ENCODE measurements around the gene LARGE1.

LARGE1 gene

DNA sequence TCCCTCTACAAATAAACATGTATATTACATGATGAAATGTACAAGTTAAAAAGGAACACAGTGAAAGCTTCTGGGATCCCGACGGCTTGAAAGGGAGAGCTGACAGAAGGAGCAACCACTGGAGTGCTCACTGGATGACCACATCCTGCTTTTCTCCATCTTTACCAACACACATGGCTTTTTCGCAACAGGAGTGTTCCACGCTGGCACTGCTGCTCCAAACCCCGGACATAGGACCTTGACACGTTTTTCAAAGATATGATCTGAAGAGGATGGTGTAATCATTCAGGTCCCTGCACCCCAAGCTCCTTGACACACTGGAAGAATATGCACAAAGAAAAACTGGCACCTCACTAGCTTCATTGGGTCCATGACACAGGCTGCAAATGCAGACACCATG lies 121.9 kb downstream of the LARGE1 start:
- TF ChIP-seq, protein P1, sequence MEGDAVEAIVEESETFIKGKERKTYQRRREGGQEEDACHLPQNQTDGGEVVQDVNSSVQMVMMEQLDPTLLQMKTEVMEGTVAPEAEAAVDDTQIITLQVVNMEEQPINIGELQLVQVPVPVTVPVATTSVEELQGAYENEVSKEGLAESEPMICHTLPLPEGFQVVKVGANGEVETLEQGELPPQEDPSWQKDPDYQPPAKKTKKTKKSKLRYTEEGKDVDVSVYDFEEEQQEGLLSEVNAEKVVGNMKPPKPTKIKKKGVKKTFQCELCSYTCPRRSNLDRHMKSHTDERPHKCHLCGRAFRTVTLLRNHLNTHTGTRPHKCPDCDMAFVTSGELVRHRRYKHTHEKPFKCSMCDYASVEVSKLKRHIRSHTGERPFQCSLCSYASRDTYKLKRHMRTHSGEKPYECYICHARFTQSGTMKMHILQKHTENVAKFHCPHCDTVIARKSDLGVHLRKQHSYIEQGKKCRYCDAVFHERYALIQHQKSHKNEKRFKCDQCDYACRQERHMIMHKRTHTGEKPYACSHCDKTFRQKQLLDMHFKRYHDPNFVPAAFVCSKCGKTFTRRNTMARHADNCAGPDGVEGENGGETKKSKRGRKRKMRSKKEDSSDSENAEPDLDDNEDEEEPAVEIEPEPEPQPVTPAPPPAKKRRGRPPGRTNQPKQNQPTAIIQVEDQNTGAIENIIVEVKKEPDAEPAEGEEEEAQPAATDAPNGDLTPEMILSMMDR (IDR thresholded peaks at IDR 0.05) = no peak

GRCh38 chr22:33796494-33796893 lies 123.8 kb downstream of the LARGE1 start:
- TF ChIP-seq, protein P1 (IDR thresholded peaks at IDR 0.05) = no peak

DNA sequence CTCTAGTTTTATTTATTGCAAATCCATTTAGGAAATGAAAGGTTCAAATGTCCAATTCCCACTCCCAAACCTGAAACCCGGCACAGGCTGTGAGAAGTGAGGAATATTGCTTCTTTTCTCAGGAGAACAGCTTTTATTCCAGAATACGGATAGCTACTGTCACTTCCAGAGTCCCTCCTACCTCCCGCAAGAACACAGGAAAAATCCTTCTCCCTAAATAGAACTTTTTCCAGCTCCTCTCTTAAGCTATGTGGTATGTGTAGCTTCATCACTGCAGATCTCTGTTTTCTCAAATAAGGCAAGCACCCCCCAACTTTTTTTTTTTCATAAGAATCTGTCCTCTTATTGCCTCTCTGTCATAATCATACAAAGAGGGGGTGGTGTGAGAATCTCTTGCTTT lies 126.8 kb downstream of the LARGE1 start:
- TF ChIP-seq, protein P1 (IDR thresholded peaks at IDR 0.05) = no peak

- TF ChIP-seq, protein P1 (IDR thresholded peaks at IDR 0.05) = no peak
Observed at GRCh38 chr22:33792832-33793231, 127.4 kb downstream of the LARGE1 start.

DNA sequence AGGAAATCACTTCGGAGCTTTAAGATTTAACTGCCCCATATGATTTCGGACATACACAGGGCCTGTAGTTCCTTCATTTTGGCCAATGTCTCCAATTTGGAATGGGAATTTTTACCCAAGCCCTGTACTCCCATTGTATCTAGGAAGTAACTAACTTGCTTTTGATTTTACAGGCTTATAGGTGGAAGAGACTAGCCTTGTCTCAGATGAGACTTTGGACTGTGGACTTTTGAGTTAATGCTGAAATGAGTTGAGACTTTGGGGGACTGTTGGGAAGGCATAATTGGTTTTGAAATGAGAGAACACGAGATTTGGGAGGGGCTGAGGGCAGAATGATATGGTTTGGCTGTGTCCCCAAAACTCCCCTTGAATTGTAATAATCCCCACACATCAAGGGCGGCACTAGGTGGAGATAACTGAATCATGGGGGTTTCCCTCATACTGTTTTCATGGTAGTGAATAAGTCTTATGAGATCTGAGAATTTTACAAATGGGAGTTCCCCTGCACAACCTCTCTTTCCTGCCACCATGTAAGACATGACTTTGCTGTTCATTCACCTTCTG lies 130.5 kb downstream of the LARGE1 start:
- TF ChIP-seq, protein P1 (IDR thresholded peaks at IDR 0.05) = no peak

DNA sequence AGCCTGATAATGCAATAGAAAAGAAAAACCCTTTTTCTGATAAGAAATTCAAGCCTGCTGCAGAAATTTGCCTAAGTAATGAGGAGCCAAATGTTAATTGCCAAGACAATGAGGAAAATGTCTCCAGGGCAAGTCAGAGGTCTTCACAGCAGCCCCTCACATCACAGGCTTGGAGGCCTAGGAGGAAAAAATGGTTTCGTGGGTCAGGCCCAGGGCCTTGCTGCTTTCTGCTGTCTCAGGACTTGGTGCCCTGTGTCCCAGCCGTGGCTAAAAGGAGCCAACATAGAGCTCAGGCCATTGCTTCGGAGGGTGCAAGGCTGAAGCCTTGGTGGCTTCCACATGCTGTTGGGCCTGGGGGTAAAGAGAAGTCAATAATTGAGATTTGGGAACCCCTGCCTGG lies 131.3 kb downstream of the LARGE1 start:
- TF ChIP-seq, protein P1 (IDR thresholded peaks at IDR 0.05) = no peak

- TF ChIP-seq, protein P1 (IDR thresholded peaks at IDR 0.05) = no peak
Observed at GRCh38 chr22:33787645-33788456, 132.4 kb downstream of the LARGE1 start.
